HG02588 (cell line): ENCODE data around the gene TMEM63B.
"Not testable (repeated sequence)": the region's sequence is repeated elsewhere in the genome, so short reads cannot be mapped to it uniquely, and the experiment has no call there.

Experiments used
- ATAC-seq: cut with Tn5 transposase; IDR thresholded peaks from one replicate; pipeline ENCODE4 v1.9.1; 2021; ENCODE audit warnings: mild to moderate bottlenecking, moderate library complexity; ENCODE audit not compliant: unreplicated experiment

The TMEM63B gene

GRCh38 chr6:44188819-44189218, 61.5 kb downstream of the TMEM63B start:
- no peak for ATAC-seq

DNA sequence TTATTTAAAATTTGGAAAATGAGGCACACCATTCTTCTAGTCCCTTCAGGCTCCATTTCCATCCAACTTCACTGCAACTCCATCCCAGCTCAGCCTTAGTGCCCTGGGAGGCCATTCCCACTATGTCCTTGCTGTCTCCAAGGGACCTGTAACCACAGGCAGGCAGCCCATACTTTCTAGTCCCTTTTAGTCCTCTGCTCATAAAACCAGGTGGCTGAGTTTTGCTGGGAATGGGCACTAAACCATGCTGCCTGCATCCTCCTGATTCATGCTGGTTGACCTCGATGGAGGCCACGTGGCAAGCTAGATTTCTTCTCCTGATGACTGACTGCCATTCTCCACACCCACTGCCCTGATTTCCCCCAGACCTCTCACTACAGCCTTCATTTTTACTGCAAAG, 61.9 kb downstream of the TMEM63B start:
- no peak for ATAC-seq

DNA sequence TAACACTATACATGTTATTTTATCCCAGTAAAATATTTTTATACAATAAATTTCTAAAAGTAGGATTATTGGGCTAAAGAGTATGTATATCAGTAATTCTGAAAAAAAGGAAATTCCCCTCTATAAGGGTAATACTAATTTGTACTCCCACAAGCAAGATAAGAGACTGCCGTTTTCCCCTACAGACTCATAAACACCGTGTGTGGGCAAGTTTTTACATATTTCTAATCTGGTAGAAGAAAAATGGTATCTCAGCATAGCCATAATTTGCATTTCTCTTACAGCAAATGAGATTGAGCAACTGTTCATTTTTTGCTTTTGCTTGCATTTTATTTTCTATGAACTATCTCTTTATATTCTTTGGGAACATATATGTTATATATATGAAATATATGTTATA, 63.4 kb downstream of the TMEM63B start:
- ATAC-seq = peak; percentile 59

GRCh38 chr6:44192428-44193041, 65.2 kb downstream of the TMEM63B start:
- ATAC-seq = no peak

DNA sequence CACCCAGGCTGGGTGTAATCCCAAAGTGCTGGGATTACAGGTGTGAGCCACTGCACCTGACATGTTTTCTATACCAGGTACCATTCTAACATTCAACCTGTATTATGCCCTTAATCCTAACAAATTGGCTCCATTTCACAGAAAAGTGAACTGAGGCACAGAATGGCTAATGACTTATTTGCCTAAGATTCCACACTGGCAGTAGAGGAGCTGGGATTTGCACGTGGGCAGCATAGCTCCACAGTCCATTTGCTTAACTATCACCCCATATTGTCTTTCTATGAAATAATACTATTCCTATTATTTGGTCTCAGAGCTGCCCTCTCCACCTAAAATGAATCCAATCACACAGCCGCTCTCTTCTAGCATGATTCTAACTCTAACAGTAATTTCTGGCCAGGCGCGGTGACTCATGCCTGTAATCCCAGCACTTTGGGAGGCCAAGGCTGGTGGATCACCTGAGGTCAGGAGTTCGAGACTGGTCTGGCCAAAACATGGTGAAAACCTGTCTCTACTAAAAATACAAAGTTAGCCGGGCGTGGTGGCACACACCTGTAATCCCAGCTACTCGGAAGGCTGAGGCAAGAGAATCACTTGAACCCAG, 66.1 kb downstream of the TMEM63B start:
- no peak for ATAC-seq

DNA sequence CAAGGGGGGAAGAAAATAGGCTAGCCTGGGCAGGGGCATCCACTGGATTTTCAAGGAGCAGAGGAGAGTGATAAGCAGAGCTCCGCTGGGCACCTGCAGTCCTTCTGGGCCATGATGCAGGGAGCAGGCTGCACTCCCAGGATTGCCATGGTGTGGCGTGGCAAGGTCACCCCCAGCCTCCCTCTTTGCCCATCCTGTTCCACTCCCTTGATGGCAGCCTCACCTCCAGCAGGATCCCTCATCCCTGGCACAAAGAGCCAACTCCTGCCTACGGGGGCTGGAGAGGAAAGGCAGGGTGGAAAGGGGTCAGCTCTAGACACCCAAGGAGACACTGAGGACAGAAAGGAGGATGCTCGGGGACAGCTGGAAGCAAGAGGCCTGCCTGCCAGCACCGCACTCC, 67.0 kb downstream of the TMEM63B start:
- no peak for ATAC-seq

DNA sequence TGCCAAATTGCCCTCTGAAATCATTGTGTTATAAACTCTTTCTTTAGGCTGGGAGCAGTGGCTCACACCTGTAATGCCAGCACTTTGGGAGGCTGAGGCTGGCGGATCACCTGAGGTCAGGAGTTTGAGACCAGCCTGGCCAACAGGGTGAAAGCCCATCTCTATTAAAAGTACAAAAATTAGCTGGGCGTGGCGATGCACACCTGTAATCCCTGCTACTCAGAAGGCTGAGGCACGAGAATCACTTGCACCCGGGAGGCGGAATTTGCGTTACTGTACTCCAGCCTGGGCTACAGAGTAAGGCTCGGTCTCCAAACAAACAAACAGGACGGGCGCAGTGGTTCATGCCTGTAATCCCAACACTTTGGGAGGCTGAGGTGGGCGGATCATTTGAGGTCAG, 69.0 kb downstream of the TMEM63B start:
- not testable (repeated sequence) for ATAC-seq

GRCh38 chr6:44198684-44199083, 71.3 kb downstream of the TMEM63B start:
- no peak for ATAC-seq

- ATAC-seq = no peak
These were observed 72.5 kb downstream of the TMEM63B start for GRCh38 chr6:44199883-44200282.

GRCh38 chr6:44201200-44201599, 73.8 kb downstream of the TMEM63B start:
- no peak for ATAC-seq

DNA sequence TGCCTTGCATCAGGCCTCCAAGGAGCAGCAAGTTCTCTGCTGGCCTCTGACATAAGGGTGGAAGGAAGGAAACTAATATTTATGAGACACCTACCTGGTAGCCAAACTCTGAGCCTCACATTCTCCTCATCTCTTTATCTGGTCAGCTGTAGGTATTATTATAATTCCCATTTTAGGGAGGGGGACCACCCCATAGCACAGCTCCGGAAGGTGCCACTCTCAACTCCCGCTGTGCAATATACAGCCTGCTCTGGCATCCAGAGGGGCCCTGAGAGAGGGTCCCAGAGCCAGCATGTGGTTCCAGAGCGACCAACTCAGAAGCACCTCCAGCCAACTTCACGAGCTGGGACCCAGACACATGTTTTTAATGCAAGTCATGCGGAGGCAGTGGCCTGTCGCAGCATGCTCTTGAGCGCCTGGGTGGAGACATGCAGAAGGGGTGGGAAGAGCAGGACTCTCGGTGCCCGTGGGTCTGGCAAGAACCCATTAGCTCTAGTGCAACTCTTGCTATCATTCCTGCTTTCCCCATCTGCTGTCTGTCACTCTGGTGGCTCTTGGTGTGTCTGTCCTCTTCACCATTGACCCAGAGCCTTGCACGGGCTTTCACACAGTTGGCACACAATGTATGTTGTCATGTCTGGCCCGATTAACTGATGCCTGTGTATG, 74.4 kb downstream of the TMEM63B start:
- no peak for ATAC-seq

GRCh38 chr6:44202332-44202971, 75.1 kb downstream of the TMEM63B start:
- ATAC-seq = no peak

GRCh38 chr6:44202972-44203750, 75.8 kb downstream of the TMEM63B start:
- ATAC-seq = no peak

DNA sequence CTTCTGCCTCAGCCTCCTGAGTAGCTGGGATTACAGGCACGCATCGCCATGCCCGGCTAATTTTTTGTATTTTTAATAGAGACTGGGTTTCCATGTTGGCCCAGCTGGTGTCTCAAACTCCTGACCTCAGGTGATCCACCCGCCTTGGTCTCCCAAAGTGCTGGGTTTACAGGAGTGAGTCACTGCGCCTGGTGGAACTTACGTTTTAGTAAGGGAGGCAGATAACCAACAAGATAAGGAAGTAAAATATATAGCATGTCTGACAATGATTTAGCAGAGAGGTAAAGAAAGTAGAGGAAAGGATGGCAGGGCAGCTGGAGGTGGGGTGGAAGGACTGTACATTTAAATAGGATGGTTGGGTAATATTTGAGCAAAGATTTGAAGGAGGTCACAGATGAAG, 76.6 kb downstream of the TMEM63B start:
- no peak for ATAC-seq
